Measurements from ENCODE around the gene TMEM170A. TPM values are rescaled to one million over a fixed set of nuclear protein-coding genes. Genes with fewer than 3 reads are reported as not detected.

Gene TMEM170A
- total and polyA plus RNA-seq, 2 of the 13 experiments (the other 11 are each of a cell fraction or from before 2014, with no cell fraction given), result 35.7 to 39.7 TPM

- TF ChIP-seq NONO (IDR thresholded peaks at IDR 0.05) (no peak), NONO (CRISPR knock-in tag; conservative IDR thresholded peaks at IDR 0.05) (peak; percentile 79), MNT (IDR thresholded peaks at IDR 0.05) (peak; percentile 90), ZNF296 (CRISPR knock-in tag; conservative IDR thresholded peaks at IDR 0.05) (peak; percentile 93), ZIK1 (CRISPR knock-in tag; IDR thresholded peaks at IDR 0.05; ENCODE audit: borderline replicate concordance, low read depth) (peak; percentile 97), TRIM22 (IDR thresholded peaks at IDR 0.05) (no peak), ZNF12 (CRISPR knock-in tag; IDR thresholded peaks at IDR 0.05) (peak; percentile 25; the same call in 1 of the 2 replicates), EED (CRISPR knock-in tag; IDR thresholded peaks at IDR 0.05) (no peak), ZNF607 (CRISPR knock-in tag; IDR thresholded peaks at IDR 0.05; ENCODE audit: borderline replicate concordance) (peak; percentile 99), TERF1 (CRISPR knock-in tag; IDR thresholded peaks at IDR 0.05) (peak; percentile 86; the same call in 1 of the 2 replicates), MEIS2 (CRISPR knock-in tag; IDR thresholded peaks at IDR 0.05) (peak; percentile 76; the same call in 1 of the 2 replicates), ZNF20 (CRISPR knock-in tag; IDR thresholded peaks at IDR 0.05) (peak; percentile 23), KAT2B (IDR thresholded peaks at IDR 0.05; ENCODE audit: borderline replicate concordance, low read depth, low read length) (no peak), ZNF225 (CRISPR knock-in tag; IDR thresholded peaks at IDR 0.05) (peak; percentile 78; the same call in 1 of the 2 replicates), MYC (CRISPR knock-in tag; IDR thresholded peaks at IDR 0.05; ENCODE audit: borderline replicate concordance) (peak; percentile 97), KAT8 (CRISPR knock-in tag; IDR thresholded peaks at IDR 0.05) (no peak; the same call in 1 of the 2 replicates), ZNF772 (CRISPR knock-in tag; IDR thresholded peaks at IDR 0.05) (peak; percentile 84), ZNF572 (CRISPR knock-in tag; IDR thresholded peaks at IDR 0.05) (peak; percentile 99), ZNF432 (CRISPR knock-in tag; IDR thresholded peaks at IDR 0.05; ENCODE audit: borderline replicate concordance) (no peak), ARNT2 (CRISPR knock-in tag; IDR thresholded peaks at IDR 0.05; ENCODE audit: low read depth) (peak; percentile 95), TCF7 (IDR thresholded peaks at IDR 0.05; ENCODE audit: low read depth) (no peak), ZNF34 (CRISPR knock-in tag; IDR thresholded peaks at IDR 0.05; ENCODE audit: borderline replicate concordance) (0 out of 2 replicates have a peak, but pooled peaks have one; percentile 64), ZSCAN5A (CRISPR knock-in tag; IDR thresholded peaks at IDR 0.05; ENCODE audit: borderline replicate concordance) (peak; percentile 99), NFKB2 (CRISPR knock-in tag; IDR thresholded peaks at IDR 0.05; ENCODE audit: borderline replicate concordance) (peak; percentile 93; the same call in 1 of the 2 replicates), TARDBP (CRISPR knock-in tag; IDR thresholded peaks at IDR 0.05) (peak; percentile 93)
Observed at GRCh38 chr16:75432828-75433731, 31.4 kb downstream of the TMEM170A start, which contains the start of gene CFDP1 (continued).
